Brain microvascular endothelial cell (primary cell): ENCODE data around the gene FBXL19.

Source experiments
- DNase-seq: peaks from one replicate; pipeline ENCODE4 v3.0.0-alpha.2; 2020
- H3K27ac ChIP-seq: fragments of 250-450 bp; sonication (Bioruptor Pico); 2 replicates; pipeline ENCODE4 v1.5.1; 2020; ENCODE audit warnings: mild to moderate bottlenecking, moderate library complexity
- H3K27me3 ChIP-seq: fragments of 250-450 bp; sonication (Bioruptor Pico); replicated peaks from 2 replicates; pipeline ENCODE4 v1.5.1; 2020; ENCODE audit warnings: mild to moderate bottlenecking
- H3K36me3 ChIP-seq: fragments of 250-450 bp; sonication (Bioruptor Pico); replicated peaks from 2 replicates; pipeline ENCODE4 v1.5.1; 2020; ENCODE audit warnings: mild to moderate bottlenecking
- H3K4me3 ChIP-seq: 2 replicates; pipeline ENCODE4 v1.5.1; 2011; ENCODE audit warnings: low read depth, mild to moderate bottlenecking, control low read depth, low read length, moderate library complexity
- CTCF ChIP-seq: IDR thresholded peaks from 2 replicates; pipeline ENCODE4 v1.5.1; 2011; ENCODE audit warnings: low read depth, mild to moderate bottlenecking, moderate library complexity, low read length, control low read depth, inconsistent platforms; ENCODE audit errors: missing control alignments
- in situ Hi-C: cut with HindIII; loops from 2 replicates; pipeline ENCODE4 v1.10.0; 2017; ENCODE audit warnings: low sequenced_read_pairs, low pct_ligation_motif_present

The FBXL19 gene

GRCh38 chr16:30980959-30981358 is 57.6 kb downstream of the FBXL19 start:
- TF ChIP-seq CTCF: no peak
- Histone ChIP-seq H3K4me3 (no peak overlapping the region), H3K27me3 (no peaks in the 10 kb centered on the region), H3K27ac (no peak overlapping the region), H3K36me3 (peaks cover 42% of the 10 kb centered on the region)
- in situ Hi-C loops: no loop called here
- DNase-seq: no peak

GRCh38 chr16:30982548-30983288 is 59.3 kb downstream of the FBXL19 start:
- Histone ChIP-seq H3K36me3 (peaks cover 29% of the 10 kb centered on the region), H3K27me3 (no peaks in the 10 kb centered on the region), H3K4me3 (no peak overlapping the region), H3K27ac (no peak overlapping the region)
- TF ChIP-seq CTCF: no peak
- in situ Hi-C loops: no loop called here
- no peak for DNase-seq

GRCh38 chr16:30983289-30983889 is 60.0 kb downstream of the FBXL19 start:
- Histone ChIP-seq H3K27ac (no peak overlapping the region), H3K36me3 (peaks cover 25% of the 10 kb centered on the region), H3K27me3 (no peaks in the 10 kb centered on the region), H3K4me3 (no peak overlapping the region)
- no peak for TF ChIP-seq CTCF
- DNase-seq: no peak
- in situ Hi-C loops: no loop called here

- no peak for TF ChIP-seq CTCF
- Histone ChIP-seq H3K4me3 (no peak overlapping the region), H3K27me3 (no peaks in the 10 kb centered on the region), H3K27ac (no peak overlapping the region), H3K36me3 (peaks cover 21% of the 10 kb centered on the region)
- DNase-seq: no peak
- in situ Hi-C loops: no loop called here
These were observed 60.7 kb downstream of the FBXL19 start for GRCh38 chr16:30983898-30984610.

- H3K27me3 ChIP-seq: no peaks in the 10 kb centered on the region
- peak; percentile 61 for DNase-seq
- peak within 1 kb of the TSS; percentile 35 for H3K4me3 ChIP-seq
- TF ChIP-seq CTCF: peak; percentile 96
- in situ Hi-C loops: no loop called here
- peaks cover 16% of the 10 kb centered on the region for H3K36me3 ChIP-seq
- no peak within 1 kb of the TSS for H3K27ac ChIP-seq
These were observed 61.5 kb downstream of the FBXL19 start, which contains the start of gene HSD3B7 for GRCh38 chr16:30984669-30985400. TSS of gene HSD3B7 (plus strand) at chr16:30985207. CDS start at chr16:30985659, 452 bp downstream.
